ENCODE data around the gene NKIRAS2.

NKIRAS2 gene

DNA sequence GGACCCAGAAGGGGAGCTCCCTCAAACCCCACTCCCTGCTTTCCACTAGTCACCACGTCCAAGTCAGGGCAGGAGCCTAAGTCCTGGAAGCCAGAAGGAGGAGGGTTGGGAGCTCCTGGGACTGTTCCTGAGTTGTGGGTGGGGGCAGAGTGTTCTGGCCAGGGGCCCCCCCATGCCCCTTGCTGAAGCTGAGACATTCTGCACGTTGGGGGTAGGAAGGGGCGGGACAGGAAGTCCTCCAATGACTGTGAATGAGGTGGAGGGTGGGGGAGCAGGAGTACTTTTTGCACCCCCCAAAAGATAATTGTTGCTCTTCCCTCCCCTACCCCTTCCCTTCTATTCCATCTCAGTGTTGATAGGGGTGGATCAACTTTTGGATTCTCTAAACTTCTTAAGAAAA lies 51.9 kb downstream of the NKIRAS2 start:
- DNase-seq (ENCODE audit: low spot score) = no peak
- TF ChIP-seq, protein P1, sequence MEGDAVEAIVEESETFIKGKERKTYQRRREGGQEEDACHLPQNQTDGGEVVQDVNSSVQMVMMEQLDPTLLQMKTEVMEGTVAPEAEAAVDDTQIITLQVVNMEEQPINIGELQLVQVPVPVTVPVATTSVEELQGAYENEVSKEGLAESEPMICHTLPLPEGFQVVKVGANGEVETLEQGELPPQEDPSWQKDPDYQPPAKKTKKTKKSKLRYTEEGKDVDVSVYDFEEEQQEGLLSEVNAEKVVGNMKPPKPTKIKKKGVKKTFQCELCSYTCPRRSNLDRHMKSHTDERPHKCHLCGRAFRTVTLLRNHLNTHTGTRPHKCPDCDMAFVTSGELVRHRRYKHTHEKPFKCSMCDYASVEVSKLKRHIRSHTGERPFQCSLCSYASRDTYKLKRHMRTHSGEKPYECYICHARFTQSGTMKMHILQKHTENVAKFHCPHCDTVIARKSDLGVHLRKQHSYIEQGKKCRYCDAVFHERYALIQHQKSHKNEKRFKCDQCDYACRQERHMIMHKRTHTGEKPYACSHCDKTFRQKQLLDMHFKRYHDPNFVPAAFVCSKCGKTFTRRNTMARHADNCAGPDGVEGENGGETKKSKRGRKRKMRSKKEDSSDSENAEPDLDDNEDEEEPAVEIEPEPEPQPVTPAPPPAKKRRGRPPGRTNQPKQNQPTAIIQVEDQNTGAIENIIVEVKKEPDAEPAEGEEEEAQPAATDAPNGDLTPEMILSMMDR (IDR thresholded peaks at IDR 0.05; ENCODE audit: borderline replicate concordance, control extremely low read depth, extremely low read depth, insufficient read depth, missing control alignments) = no peak
- in situ Hi-C loops (cut with MboI; ENCODE audit: low sequenced_read_pairs, unreplicated experiment) = no loop called here

DNA sequence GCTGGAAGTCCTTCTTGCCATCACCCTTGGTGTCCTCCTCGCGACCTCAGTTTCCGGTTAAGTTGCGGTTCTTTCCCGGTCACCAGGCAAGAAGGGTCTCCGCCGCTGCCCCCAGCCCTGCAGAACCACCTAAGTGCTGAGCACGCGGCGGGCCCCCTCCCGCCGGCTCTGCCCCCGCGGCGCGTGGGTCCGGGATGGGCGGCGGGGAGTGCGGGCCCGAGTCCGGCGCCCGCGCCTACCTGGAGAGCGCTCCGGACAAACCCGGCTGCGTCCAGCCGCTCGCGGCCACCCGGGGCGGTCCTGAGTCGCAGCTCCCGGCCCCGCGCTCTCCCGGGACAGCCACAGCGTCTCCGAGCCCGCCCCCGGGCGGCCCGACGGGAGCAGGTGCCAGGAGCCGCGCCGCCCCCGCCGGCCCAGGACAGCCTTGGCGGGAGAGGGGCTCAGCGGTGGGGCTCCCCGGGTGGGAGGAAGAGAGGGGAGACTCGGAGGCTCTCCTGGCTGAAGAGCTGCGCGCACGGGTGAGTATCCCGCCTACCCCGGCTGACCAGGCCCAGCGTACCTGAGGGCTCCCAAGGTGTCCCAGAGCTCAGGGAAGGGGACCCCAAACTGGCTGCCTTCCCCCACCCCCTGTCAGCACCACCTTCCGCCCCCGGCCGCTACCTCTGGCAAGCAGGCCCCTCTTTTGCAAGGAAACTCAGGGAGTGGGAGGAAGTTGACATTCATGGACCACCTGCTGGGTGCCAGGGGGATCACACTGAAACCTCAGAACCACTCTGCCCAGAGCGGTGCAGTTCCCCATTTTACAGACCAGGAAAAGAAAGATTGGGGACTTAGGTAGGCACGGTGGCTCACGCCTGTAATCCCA lies 52.7 kb downstream of the NKIRAS2 start:
- in situ Hi-C loops (cut with MboI; ENCODE audit: low sequenced_read_pairs, unreplicated experiment) = no loop called here
- no peak for DNase-seq (ENCODE audit: low spot score)
- TF ChIP-seq, protein P1 (IDR thresholded peaks at IDR 0.05; ENCODE audit: borderline replicate concordance, control extremely low read depth, extremely low read depth, insufficient read depth, missing control alignments) = no peak

Data from GM13976 (cell line).